DND-41 (cell line): Measurements from ENCODE around the gene MEGF6.

Experiments used
- EZH2 ChIP-seq: IDR thresholded peaks from 3 replicates; pipeline ENCODE4 v1.6.1; 2012; ENCODE audit warnings: borderline replicate concordance, low read depth, mild to moderate bottlenecking, moderate library complexity, low read length, inconsistent platforms; ENCODE audit not compliant: severe bottlenecking
- TF ChIP-seq, protein P1 (sequence below): IDR thresholded peaks from 2 replicates; pipeline ENCODE4 v1.5.1; 2012; ENCODE audit warnings: borderline replicate concordance, low read length, moderate library complexity, mild to moderate bottlenecking; ENCODE audit not compliant: poor library complexity, severe bottlenecking; ENCODE audit errors: extremely low read depth

DNA sequence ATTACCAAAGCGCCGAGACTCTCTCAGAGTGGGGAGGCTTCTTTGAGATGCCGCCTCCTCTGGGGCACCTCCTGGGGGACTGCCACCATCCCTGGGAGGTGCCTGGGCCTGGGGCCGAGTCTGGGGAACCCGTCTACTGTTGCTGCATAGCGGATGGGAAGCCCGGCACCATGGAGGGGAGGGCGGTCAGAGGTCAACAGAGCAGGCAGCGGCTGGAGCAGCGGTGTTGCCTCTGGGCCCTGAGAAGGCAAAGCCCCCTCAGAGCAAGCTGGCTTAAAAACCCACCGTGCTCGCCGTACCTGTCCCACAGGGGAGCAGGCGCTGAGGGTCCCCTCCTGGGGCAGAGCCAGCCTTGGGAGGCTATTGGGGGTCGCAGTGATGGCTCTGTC, 94.8 kb downstream of the MEGF6 start:
- TF ChIP-seq, protein P1, sequence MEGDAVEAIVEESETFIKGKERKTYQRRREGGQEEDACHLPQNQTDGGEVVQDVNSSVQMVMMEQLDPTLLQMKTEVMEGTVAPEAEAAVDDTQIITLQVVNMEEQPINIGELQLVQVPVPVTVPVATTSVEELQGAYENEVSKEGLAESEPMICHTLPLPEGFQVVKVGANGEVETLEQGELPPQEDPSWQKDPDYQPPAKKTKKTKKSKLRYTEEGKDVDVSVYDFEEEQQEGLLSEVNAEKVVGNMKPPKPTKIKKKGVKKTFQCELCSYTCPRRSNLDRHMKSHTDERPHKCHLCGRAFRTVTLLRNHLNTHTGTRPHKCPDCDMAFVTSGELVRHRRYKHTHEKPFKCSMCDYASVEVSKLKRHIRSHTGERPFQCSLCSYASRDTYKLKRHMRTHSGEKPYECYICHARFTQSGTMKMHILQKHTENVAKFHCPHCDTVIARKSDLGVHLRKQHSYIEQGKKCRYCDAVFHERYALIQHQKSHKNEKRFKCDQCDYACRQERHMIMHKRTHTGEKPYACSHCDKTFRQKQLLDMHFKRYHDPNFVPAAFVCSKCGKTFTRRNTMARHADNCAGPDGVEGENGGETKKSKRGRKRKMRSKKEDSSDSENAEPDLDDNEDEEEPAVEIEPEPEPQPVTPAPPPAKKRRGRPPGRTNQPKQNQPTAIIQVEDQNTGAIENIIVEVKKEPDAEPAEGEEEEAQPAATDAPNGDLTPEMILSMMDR, result no peak
- TF ChIP-seq EZH2, result no peak
